Neural cell (in vitro differentiated cells): ENCODE data around the gene NDUFB7.

Source experiments
- EP300 ChIP-seq: fragments of 450-650 bp; conservative IDR thresholded peaks from 2 replicates; pipeline ENCODE4 v1.6.1; 2014; ENCODE audit warnings: antibody characterized with exemption, mild to moderate bottlenecking, moderate library complexity; ENCODE audit not compliant: poor library complexity, severe bottlenecking
- EZH2 ChIP-seq: fragments of 200-600, 300-800 bp; shearing (Covaris generic), sonication (generic); IDR thresholded peaks from 2 replicates; pipeline ENCODE4 v1.6.1; 2014; ENCODE audit warnings: antibody characterized with exemption, low read length, borderline replicate concordance, mild to moderate bottlenecking; ENCODE audit not compliant: insufficient read depth, poor library complexity, severe bottlenecking
- RAD21 ChIP-seq: fragments of 450-650 bp; conservative IDR thresholded peaks from 2 replicates; pipeline ENCODE4 v1.6.1; 2014; ENCODE audit warnings: antibody characterized with exemption, mild to moderate bottlenecking, moderate library complexity
- SMC3 ChIP-seq: fragments of 450-650 bp; conservative IDR thresholded peaks from 2 replicates; pipeline ENCODE4 v1.6.1; 2014; ENCODE audit warnings: antibody characterized with exemption, mild to moderate bottlenecking, moderate library complexity; ENCODE audit not compliant: poor library complexity
- TF ChIP-seq, protein P1 (sequence below): fragments of 450-650 bp; IDR thresholded peaks from 2 replicates; pipeline ENCODE4 v1.5.1; 2014; ENCODE audit warnings: antibody characterized with exemption, mild to moderate bottlenecking, moderate library complexity; ENCODE audit not compliant: poor library complexity, severe bottlenecking

DNA sequence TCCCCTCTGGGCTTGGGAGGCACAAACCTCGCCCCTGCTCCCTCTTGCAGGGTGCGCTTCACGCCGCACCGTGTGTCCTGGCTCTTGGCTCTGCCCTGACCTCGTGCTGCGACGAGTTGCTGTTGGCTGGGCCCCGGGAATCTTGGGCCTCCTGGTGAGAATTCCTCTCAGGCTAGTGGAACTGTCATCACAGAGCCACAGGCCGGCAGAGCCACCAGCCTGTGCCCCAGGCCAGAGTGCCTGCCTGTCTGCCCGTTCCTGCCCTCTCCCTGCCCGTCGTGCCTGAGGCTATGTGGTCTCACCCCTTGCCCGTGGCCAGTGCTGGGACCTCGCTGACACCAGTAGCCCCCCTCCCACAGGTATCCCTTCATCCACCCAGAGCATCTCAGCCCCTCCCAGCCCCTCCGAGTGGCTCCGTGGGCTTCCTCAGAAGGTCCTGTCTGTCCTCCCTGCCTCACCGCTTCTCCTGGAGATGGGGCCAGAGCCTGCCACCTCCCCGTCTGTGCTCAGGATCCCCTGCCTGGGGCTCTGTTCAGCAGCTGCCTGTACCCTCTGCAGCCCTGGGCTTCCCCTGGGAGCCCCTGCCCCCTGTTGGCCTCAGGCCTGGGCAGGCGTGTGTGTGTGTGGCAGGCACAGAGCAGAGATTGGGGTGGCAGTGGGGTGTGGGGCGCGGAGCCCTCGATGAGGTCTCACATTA lies 13.3 kb downstream of the NDUFB7 start:
- TF ChIP-seq, protein P1, sequence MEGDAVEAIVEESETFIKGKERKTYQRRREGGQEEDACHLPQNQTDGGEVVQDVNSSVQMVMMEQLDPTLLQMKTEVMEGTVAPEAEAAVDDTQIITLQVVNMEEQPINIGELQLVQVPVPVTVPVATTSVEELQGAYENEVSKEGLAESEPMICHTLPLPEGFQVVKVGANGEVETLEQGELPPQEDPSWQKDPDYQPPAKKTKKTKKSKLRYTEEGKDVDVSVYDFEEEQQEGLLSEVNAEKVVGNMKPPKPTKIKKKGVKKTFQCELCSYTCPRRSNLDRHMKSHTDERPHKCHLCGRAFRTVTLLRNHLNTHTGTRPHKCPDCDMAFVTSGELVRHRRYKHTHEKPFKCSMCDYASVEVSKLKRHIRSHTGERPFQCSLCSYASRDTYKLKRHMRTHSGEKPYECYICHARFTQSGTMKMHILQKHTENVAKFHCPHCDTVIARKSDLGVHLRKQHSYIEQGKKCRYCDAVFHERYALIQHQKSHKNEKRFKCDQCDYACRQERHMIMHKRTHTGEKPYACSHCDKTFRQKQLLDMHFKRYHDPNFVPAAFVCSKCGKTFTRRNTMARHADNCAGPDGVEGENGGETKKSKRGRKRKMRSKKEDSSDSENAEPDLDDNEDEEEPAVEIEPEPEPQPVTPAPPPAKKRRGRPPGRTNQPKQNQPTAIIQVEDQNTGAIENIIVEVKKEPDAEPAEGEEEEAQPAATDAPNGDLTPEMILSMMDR: no peak
- TF ChIP-seq EZH2 (no peak), SMC3 (no peak), RAD21 (no peak), EP300 (no peak)
